GM12864 (cell line): Measurements from ENCODE around the gene ATP8B4.

Experiments used
- DNase-seq: peaks from one replicate; pipeline ENCODE4 v3.0.0-alpha.2; 2011; ENCODE audit warnings: low read depth
- H3K4me3 ChIP-seq: 2 replicates; pipeline ENCODE4 v1.5.1; 2011; ENCODE audit warnings: mild to moderate bottlenecking, low read depth, low read length, control low read depth
- TF ChIP-seq, protein P1 (sequence below): IDR thresholded peaks from 2 replicates; pipeline ENCODE4 v1.5.1; 2011; ENCODE audit warnings: low read depth, mild to moderate bottlenecking, moderate library complexity, low read length, control low read depth, inconsistent platforms; ENCODE audit errors: missing control alignments

Gene ATP8B4

DNA sequence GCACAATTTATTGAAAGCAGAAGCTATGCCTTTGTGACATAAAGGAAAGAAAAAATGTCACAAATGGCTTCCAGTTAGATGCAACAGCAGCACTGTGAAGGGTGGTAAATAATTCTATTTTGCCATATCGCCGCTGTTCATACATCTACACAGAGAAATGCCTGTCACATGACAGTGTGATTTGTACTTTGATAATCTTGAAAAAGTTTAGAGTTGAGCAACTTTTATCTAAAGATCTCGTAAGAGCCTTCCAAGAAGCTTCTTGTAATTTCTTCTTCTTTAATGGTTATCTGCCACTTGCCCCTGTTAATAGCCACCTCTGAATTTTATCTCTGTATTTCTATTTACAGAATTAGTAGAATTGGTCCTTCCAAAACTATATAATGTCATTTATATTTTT is 192.3 kb downstream of the ATP8B4 start:
- no peak overlapping the region for H3K4me3 ChIP-seq
- TF ChIP-seq, protein P1, sequence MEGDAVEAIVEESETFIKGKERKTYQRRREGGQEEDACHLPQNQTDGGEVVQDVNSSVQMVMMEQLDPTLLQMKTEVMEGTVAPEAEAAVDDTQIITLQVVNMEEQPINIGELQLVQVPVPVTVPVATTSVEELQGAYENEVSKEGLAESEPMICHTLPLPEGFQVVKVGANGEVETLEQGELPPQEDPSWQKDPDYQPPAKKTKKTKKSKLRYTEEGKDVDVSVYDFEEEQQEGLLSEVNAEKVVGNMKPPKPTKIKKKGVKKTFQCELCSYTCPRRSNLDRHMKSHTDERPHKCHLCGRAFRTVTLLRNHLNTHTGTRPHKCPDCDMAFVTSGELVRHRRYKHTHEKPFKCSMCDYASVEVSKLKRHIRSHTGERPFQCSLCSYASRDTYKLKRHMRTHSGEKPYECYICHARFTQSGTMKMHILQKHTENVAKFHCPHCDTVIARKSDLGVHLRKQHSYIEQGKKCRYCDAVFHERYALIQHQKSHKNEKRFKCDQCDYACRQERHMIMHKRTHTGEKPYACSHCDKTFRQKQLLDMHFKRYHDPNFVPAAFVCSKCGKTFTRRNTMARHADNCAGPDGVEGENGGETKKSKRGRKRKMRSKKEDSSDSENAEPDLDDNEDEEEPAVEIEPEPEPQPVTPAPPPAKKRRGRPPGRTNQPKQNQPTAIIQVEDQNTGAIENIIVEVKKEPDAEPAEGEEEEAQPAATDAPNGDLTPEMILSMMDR, result no peak
- no peak for DNase-seq

DNA sequence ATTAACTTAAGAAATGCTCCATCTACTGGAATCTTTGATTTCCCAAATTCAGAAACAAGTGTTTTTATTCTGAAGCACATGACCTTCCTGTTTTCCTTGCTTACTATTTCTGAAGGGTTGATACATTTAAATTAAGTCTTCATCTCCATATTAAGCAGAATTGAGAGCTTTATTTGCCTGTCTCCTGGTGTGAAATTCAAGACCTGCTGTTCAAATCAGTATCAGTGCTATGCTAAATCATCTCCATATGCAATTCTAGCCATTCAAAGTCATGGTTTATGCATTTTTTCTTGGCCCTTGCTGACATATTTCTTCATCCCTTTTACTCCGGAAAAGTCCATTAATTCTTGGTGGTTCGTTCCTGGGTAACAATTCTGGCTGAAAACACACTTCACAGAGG is 195.4 kb downstream of the ATP8B4 start:
- TF ChIP-seq, protein P1, result no peak
- no peak for DNase-seq
- no peak overlapping the region for H3K4me3 ChIP-seq

DNA sequence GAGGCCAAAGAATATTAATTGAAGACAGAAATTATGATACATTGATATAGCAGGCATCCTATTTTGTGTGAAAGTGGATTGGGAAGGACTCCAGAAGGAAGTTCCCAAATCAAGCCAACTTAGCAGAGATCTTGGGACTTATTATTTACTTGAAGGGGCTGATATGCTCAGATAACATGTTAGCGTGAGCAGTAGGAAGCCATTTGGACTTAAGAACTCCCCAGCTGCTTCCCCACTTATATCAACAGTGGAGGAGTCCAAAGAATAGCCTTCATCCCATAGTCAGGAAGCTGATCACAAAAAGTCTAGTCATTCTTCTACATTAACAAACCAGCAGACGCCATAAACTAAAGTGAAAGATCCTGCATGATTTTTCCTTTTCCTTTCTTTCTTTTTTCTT is 200.0 kb downstream of the ATP8B4 start:
- TF ChIP-seq, protein P1, result no peak
- H3K4me3 ChIP-seq, result no peak overlapping the region
- no peak for DNase-seq

DNA sequence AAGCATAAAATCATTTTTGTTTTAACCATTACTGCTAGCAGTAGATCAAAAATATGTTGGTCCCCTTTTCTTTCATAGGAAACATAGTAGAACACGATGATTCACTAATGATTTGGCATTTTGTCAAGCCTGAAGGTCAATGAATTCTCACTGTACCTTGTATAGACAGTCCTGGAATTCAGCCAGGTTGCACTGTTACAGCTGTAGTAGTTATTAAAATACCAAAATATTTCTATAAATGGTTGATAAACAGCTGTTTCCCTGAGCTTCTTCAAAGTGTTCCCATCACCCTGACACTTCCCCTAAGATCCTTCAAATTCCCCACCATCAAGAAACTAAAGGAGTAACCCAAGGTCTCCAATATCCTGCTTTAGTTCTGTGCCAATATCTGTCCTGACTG is 200.9 kb downstream of the ATP8B4 start:
- no peak for DNase-seq
- no peak overlapping the region for H3K4me3 ChIP-seq
- TF ChIP-seq, protein P1, result no peak

DNA sequence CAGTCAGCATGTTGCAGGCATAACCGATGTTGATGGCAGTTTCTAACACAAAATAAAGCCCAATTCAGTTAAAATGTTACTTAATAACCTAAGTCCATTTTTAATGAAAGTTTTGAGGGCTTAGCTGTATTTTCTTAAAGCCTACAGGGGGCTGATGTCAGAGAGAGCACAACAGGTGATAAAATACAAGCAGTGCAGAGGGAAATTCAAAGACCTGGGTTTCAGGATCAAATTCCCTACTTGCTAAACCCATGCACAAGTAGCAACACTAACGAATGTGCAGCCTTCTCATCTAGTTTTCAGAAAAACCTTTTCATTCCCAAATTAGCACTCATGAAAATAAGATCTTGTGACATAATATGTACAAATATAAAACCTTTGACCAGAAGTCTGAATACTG is 202.0 kb downstream of the ATP8B4 start:
- no peak overlapping the region for H3K4me3 ChIP-seq
- no peak for DNase-seq
- TF ChIP-seq, protein P1, result no peak

DNA sequence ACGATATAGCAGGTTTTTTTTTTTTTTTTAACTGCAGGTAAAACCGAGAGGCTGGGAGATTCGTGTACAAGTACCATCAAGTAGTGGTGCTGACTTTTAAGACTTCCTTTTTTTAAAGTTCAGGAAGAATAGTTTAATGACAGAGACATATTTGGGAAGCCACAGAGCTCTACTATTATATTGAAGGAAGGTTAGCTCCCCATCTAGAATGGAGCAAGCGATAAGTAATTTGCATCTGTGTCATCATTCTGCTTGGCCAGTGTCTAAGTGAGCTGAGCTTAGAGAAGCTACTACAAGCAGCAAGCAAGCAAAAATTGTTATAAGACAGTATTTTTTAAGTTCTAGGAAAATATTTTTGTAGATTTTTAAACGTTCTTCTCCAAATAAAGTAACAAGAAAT is 203.2 kb downstream of the ATP8B4 start:
- TF ChIP-seq, protein P1, result no peak
- DNase-seq, result no peak
- H3K4me3 ChIP-seq, result no peak overlapping the region

DNA sequence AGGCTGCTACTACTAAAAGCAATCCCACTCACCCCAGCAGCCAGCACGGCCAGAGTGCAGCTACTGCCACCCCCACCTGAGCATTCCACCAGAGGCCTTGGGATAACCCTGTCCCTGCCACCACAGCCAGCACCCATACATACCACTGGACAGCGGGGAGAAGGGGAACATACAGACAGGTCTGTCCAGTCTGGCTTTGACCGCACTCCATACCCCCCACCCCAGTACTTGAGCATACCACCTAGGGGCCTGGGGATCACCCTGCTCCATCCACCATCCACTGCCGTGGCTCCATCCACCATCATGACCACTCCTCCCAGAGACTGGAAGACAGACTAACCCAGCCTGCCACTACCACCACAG is 210.1 kb downstream of the ATP8B4 start:
- no peak overlapping the region for H3K4me3 ChIP-seq
- DNase-seq, result no peak
- TF ChIP-seq, protein P1, result no peak
